Activated CD8-positive, alpha-beta T cell treated with anti-CD3 and anti-CD28 coated beads for 36 hours (primary cell): Measurements from ENCODE around the gene CBFA2T3. TPM values are rescaled to one million over a fixed set of nuclear protein-coding genes. Genes with fewer than 3 reads are reported as not detected.

Experiments
- ATAC-seq: fragments of 200-7000 bp; cut with Tn5 transposase; one replicate; pipeline ENCODE4 v1.10.0; 2021; ENCODE audit warnings: mild to moderate bottlenecking, moderate library complexity
- CTCF ChIA-PET: fragments of 350-600 bp; sonication (Branson Sonifier 250); formaldehyde crosslinking; loops from one replicate; lab custom pipeline; 2021; ENCODE audit warnings: antibody characterized with exemption; lab: Charles Lee
- POLR2A ChIA-PET: fragments of 350-600 bp; sonication (Branson Sonifier 250); formaldehyde crosslinking; loops from one replicate; lab custom pipeline; 2021; ENCODE audit warnings: antibody characterized with exemption; lab: Charles Lee
- DNase-seq: peaks from one replicate; pipeline ENCODE4 v3.0.0-alpha.2; 2020
- H3K27ac Mint-ChIP-seq: one replicate; pipeline ENCODE4 v1.8.0; 2021; ENCODE audit warnings: mild to moderate bottlenecking, mixed read lengths
- H3K27me3 Mint-ChIP-seq: one replicate; pipeline ENCODE4 v1.8.0; 2021; ENCODE audit warnings: mixed read lengths
- H3K36me3 Mint-ChIP-seq: one replicate; pipeline ENCODE4 v1.8.0; 2021; ENCODE audit warnings: low read depth, mixed read lengths
- H3K4me1 Mint-ChIP-seq: one replicate; pipeline ENCODE4 v1.8.0; 2021; ENCODE audit warnings: low read depth, mixed read lengths
- H3K4me3 Mint-ChIP-seq: one replicate; pipeline ENCODE4 v1.8.0; 2021; ENCODE audit warnings: mild to moderate bottlenecking, moderate library complexity, mixed read lengths
- H3K9me3 Mint-ChIP-seq: one replicate; pipeline ENCODE4 v1.8.0; 2021; ENCODE audit warnings: mixed read lengths
- intact Hi-C: fragments of 100-400 bp; cut with micrococcal nuclease; formaldehyde crosslinking; loops from one replicate; pipeline ENCODE4 v1.10.0; 2022
- total RNA-seq, 2 experiments: library from RNA; stranded (reverse); gene quantifications; one replicate each; pipeline ENCODE4 v1.2.3, GENCODE V29; 2021
- TF ChIP-seq, protein P1 (sequence below): fragments of 200-600 bp; IDR thresholded peaks from one replicate; pipeline ENCODE4 v1.8.0; 2022; ENCODE audit warnings: antibody characterized with exemption, mild to moderate bottlenecking

Gene CBFA2T3
- total RNA-seq, 2 experiments from 2014 or later, result 0.14 to 0.34 TPM

GRCh38 chr16:88989852-88990547, 13.0 kb upstream of the CBFA2T3 start:
- intact Hi-C loops, result no loop called here

DNA sequence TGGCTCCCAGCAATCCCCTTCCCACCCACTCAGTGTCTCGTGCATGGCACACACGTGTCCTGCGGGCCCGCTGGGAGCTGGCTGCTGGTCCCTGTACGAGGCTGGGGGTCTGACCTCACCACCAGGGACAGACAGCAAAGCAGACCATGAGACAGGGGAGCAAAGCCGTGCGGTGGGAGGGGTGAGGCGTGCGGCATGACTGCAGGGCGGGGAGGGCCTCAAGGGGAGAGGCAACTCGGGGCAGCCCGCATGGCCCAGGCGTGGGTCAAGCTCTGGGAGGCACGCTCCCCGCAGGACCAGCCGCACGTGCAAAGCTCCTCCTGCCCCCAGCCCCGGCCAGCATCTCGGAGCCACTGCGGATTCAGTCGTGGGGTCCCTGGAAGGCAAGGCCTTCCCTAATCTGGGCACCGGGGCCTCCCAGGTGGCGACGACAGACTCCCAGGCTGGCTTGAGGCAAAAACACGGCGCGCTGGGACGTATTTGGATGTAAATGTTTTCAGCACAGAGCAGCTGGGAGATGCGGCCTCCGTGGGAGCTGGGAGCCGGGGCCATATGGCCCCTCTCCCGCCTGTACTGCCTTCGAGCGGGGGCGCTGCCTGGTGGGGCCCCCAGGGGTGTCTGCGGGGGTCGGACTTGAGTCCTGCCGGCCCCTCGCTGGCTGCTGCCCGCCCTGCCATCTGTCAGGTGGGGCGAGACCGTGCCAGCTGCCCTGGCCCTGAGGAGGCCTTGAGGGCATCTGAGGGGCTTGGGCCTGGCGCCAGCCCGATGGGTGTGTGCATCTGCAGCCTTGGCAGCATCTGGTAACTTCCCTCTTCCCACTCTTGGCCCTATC, 12.2 kb upstream of the CBFA2T3 start:
- no peaks in the 10 kb centered on the region for H3K36me3 Mint-ChIP-seq
- CTCF ChIA-PET, result no interaction called here
- no peak overlapping the region for H3K27ac Mint-ChIP-seq
- intact Hi-C loops, result no loop called here
- no peak for DNase-seq
- TF ChIP-seq, protein P1, sequence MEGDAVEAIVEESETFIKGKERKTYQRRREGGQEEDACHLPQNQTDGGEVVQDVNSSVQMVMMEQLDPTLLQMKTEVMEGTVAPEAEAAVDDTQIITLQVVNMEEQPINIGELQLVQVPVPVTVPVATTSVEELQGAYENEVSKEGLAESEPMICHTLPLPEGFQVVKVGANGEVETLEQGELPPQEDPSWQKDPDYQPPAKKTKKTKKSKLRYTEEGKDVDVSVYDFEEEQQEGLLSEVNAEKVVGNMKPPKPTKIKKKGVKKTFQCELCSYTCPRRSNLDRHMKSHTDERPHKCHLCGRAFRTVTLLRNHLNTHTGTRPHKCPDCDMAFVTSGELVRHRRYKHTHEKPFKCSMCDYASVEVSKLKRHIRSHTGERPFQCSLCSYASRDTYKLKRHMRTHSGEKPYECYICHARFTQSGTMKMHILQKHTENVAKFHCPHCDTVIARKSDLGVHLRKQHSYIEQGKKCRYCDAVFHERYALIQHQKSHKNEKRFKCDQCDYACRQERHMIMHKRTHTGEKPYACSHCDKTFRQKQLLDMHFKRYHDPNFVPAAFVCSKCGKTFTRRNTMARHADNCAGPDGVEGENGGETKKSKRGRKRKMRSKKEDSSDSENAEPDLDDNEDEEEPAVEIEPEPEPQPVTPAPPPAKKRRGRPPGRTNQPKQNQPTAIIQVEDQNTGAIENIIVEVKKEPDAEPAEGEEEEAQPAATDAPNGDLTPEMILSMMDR, result no peak
- POLR2A ChIA-PET, result no interaction called here
- H3K27me3 Mint-ChIP-seq, result no peaks in the 10 kb centered on the region
- H3K4me3 Mint-ChIP-seq, result no peak overlapping the region
- ATAC-seq, result no peak
- H3K9me3 Mint-ChIP-seq, result no peaks in the 10 kb centered on the region
- no peaks in the 10 kb centered on the region for H3K4me1 Mint-ChIP-seq

More at GRCh38 chr16:88989852-88990547, 13.0 kb upstream of the CBFA2T3 start:
- TF ChIP-seq, protein P1, result no peak
- ChIA-PET POLR2A (no interaction called here), CTCF (interaction anchor here (1.1 kb wide), 1 partner anchor 250 kb away, joined by 3 read pairs; no protein-coding TSS in a partner anchor)
- Mint-ChIP-seq H3K36me3 (no peaks in the 10 kb centered on the region), H3K4me1 (no peaks in the 10 kb centered on the region), H3K27ac (no peak overlapping the region), H3K27me3 (peaks cover under 1% of the 10 kb centered on the region), H3K9me3 (no peaks in the 10 kb centered on the region), H3K4me3 (no peak overlapping the region)
- ATAC-seq, result no peak
- DNase-seq, result no peak

GRCh38 chr16:88985521-88985920, 8.5 kb upstream of the CBFA2T3 start:
- Mint-ChIP-seq H3K9me3 (no peaks in the 10 kb centered on the region), H3K27me3 (no peaks in the 10 kb centered on the region), H3K4me1 (peaks cover 2% of the 10 kb centered on the region), H3K27ac (no peak overlapping the region), H3K36me3 (no peaks in the 10 kb centered on the region), H3K4me3 (no peak overlapping the region)
- no peak for ATAC-seq
- TF ChIP-seq, protein P1, result no peak
- intact Hi-C loops, result no loop called here
- DNase-seq, result no peak
- POLR2A ChIA-PET, result no interaction called here
- CTCF ChIA-PET, result no interaction called here

GRCh38 chr16:88983771-88984687, 7.0 kb upstream of the CBFA2T3 start:
- ChIA-PET CTCF (no interaction called here), POLR2A (no interaction called here)
- TF ChIP-seq, protein P1, result no peak
- intact Hi-C loops, result no loop called here
- Mint-ChIP-seq H3K27ac (no peak overlapping the region), H3K36me3 (no peaks in the 10 kb centered on the region), H3K4me1 (peaks cover 2% of the 10 kb centered on the region), H3K4me3 (no peak overlapping the region), H3K9me3 (no peaks in the 10 kb centered on the region), H3K27me3 (peaks cover 2% of the 10 kb centered on the region)
- ATAC-seq (peak; percentile 62), DNase-seq (peak; percentile 26)
